GM12878 (cell line): Measurements from ENCODE around the gene ZNF813. TPM values are rescaled to one million over a fixed set of nuclear protein-coding genes. Genes with fewer than 3 reads are reported as not detected.

Experiments used
- BACH1 ChIP-seq: fragments of 450-650 bp; IDR thresholded peaks from 2 replicates; pipeline ENCODE4 v1.6.1; 2017; ENCODE audit warnings: mild to moderate bottlenecking, borderline replicate concordance
- BHLHE40 ChIP-seq, 2 experiments: fragments of 450-650 bp in 1 of 2; IDR thresholded peaks; 2 replicates each; pipeline ENCODE4 v1.6.1; 2011 to 2017; ENCODE audit warnings: low read depth in 2 of 2, borderline replicate concordance in 1 of 2, improper control_type of control experiment in 1 of 2, low read length in 1 of 2, mild to moderate bottlenecking in 1 of 2
- GATAD2B ChIP-seq: fragments of 450-650 bp; conservative IDR thresholded peaks from 2 replicates; pipeline ENCODE4 v1.6.1; 2017; ENCODE audit warnings: low read depth, mild to moderate bottlenecking, moderate library complexity
- HDGF ChIP-seq: fragments of 450-650 bp; IDR thresholded peaks from 2 replicates; pipeline ENCODE4 v1.6.1; 2016; ENCODE audit warnings: antibody characterized with exemption
- MTA2 ChIP-seq: fragments of 450-650 bp; IDR thresholded peaks from 2 replicates; pipeline ENCODE4 v1.6.1; 2016; ENCODE audit warnings: low read depth, mild to moderate bottlenecking, moderate library complexity
- NFIC ChIP-seq: IDR thresholded peaks from 2 replicates; pipeline ENCODE4 v1.6.1; 2012; ENCODE audit warnings: low read depth, mild to moderate bottlenecking, inconsistent platforms, low read length, moderate library complexity
- NRF1 ChIP-seq: conservative IDR thresholded peaks from 2 replicates; pipeline ENCODE4 v1.6.1; 2011; ENCODE audit warnings: mild to moderate bottlenecking, low read depth, low read length, improper control_type of control experiment
- POLR2A ChIP-seq: IDR thresholded peaks from 2 replicates; pipeline ENCODE4 v1.6.1; 2011; ENCODE audit warnings: low read depth, mild to moderate bottlenecking, low read length
- RAD21 ChIP-seq: IDR thresholded peaks from 2 replicates; pipeline ENCODE4 v1.6.1; 2011; ENCODE audit warnings: mild to moderate bottlenecking, low read depth, low read length, moderate library complexity; ENCODE audit not compliant: insufficient read depth
- SREBF1 ChIP-seq: IDR thresholded peaks from 2 replicates; pipeline ENCODE4 v1.6.1; 2012; ENCODE audit warnings: mild to moderate bottlenecking, low read length
- STAT3 ChIP-seq: IDR thresholded peaks from 2 replicates; pipeline ENCODE4 v1.6.1; 2011; ENCODE audit warnings: low read depth, low read length, improper control_type of control experiment
- polyA plus RNA-seq, 11 experiments: library from polyadenylated mRNA; depleted of rRNA in 4 of 11; unstranded in 6 of 11; stranded (reverse) in 5 of 11; fragments of >200 nt; fragmentation: Nextera tagmentation in 4 of 11; fragmentation: Illumina TruSeq in 1 of 11; extraction: Ambion mirVana in 4 of 11; extraction: Trizol in 1 of 11; gene quantifications; 1 replicate in 1 of 11; 2 replicates in 10 of 11; pipeline versions ENCODE4 v1.2.1 to v1.2.3, GENCODE V29; 2011 to 2016; ENCODE audit warnings: inconsistent platforms in 2 of 11, missing spikeins in 2 of 11, low read depth in 1 of 11
- total RNA-seq, 4 experiments: library from RNA; depleted of rRNA in 3 of 4; stranded (reverse); fragments of >200 nt in 3 of 4; fragmentation: Illumina TruSeq in 1 of 4; extraction: Trizol in 1 of 4; gene quantifications; 2 replicates each; pipeline versions ENCODE4 v1.2.1 to v1.2.3, GENCODE V29; 2013 to 2021
- TF ChIP-seq, protein P1 (sequence below): fragments of 450-650 bp; IDR thresholded peaks from 2 replicates; pipeline ENCODE4 v1.6.1; 2016; ENCODE audit warnings: mild to moderate bottlenecking, moderate library complexity, borderline replicate concordance
- TF ChIP-seq, protein P2 (sequence below): IDR thresholded peaks from 2 replicates; pipeline ENCODE4 v1.6.1; 2012; ENCODE audit warnings: low read depth, low read length, improper control_type of control experiment
- TF ChIP-seq, protein P3 (sequence below): IDR thresholded peaks from 2 replicates; pipeline ENCODE4 v1.6.1; 2011; ENCODE audit warnings: borderline replicate concordance, low read depth, mild to moderate bottlenecking, moderate library complexity, mixed read lengths, low read length; ENCODE audit not compliant: insufficient read depth; ENCODE audit errors: extremely low read length
- TF ChIP-seq, protein P4 (sequence below): fragments of 450-650 bp; formaldehyde crosslinking; IDR thresholded peaks from 2 replicates; pipeline ENCODE4 v1.4.0; 2022; ENCODE audit warnings: mild to moderate bottlenecking, moderate library complexity
- TF ChIP-seq, protein P5 (sequence below): fragments of 150-350 bp; IDR thresholded peaks from 2 replicates; pipeline ENCODE4 v1.6.1; 2016; ENCODE audit warnings: low read depth, low read length

The ZNF813 gene
- total and polyA plus RNA-seq, 10 of the 15 experiments (the other 5 are each of a cell fraction or from before 2014, with no cell fraction given): 0.27 to 4.8 (median 2.6) TPM

DNA sequence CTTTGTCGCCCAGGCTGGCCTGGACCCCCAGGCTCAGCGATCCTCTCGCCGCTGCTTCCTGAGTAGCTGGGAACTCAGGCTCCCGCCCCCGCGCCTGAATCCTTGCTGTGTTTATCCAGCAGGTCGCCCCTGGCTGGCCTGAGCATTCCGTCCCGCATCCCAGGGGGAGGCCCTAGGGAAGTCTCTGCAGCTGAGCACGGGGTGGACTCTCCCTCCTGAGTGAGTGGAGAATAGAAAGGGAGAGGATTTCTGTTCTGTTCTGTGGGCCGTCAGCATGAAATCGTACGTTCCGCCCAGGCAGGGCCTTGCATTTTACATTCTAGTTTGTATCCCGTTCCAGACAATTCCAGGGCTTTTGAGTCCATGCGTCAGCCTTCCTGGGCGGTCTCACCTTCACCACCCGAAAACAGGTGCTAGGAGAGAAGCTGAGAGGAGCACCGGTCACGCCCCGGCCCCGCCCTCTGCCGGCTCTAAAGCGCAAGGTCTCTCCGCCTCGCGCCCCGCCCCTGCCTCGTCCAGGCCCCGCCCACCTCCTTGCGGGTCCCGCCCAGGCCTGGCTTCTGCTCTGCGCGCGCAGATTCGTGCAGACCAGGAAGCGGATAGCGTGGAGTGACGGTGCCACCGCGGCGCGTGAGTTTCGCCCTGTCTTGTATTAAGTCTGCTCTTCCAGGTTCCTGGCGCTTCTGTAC lies 36.0 kb upstream of the ZNF813 start, which contains the start of gene ZNF761 (continued):
- TF ChIP-seq, protein P1, sequence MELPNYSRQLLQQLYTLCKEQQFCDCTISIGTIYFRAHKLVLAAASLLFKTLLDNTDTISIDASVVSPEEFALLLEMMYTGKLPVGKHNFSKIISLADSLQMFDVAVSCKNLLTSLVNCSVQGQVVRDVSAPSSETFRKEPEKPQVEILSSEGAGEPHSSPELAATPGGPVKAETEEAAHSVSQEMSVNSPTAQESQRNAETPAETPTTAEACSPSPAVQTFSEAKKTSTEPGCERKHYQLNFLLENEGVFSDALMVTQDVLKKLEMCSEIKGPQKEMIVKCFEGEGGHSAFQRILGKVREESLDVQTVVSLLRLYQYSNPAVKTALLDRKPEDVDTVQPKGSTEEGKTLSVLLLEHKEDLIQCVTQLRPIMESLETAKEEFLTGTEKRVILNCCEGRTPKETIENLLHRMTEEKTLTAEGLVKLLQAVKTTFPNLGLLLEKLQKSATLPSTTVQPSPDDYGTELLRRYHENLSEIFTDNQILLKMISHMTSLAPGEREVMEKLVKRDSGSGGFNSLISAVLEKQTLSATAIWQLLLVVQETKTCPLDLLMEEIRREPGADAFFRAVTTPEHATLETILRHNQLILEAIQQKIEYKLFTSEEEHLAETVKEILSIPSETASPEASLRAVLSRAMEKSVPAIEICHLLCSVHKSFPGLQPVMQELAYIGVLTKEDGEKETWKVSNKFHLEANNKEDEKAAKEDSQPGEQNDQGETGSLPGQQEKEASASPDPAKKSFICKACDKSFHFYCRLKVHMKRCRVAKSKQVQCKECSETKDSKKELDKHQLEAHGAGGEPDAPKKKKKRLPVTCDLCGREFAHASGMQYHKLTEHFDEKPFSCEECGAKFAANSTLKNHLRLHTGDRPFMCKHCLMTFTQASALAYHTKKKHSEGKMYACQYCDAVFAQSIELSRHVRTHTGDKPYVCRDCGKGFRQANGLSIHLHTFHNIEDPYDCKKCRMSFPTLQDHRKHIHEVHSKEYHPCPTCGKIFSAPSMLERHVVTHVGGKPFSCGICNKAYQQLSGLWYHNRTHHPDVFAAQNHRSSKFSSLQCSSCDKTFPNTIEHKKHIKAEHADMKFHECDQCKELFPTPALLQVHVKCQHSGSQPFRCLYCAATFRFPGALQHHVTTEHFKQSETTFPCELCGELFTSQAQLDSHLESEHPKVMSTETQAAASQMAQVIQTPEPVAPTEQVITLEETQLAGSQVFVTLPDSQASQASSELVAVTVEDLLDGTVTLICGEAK: no peak
- TF ChIP-seq, protein P2, sequence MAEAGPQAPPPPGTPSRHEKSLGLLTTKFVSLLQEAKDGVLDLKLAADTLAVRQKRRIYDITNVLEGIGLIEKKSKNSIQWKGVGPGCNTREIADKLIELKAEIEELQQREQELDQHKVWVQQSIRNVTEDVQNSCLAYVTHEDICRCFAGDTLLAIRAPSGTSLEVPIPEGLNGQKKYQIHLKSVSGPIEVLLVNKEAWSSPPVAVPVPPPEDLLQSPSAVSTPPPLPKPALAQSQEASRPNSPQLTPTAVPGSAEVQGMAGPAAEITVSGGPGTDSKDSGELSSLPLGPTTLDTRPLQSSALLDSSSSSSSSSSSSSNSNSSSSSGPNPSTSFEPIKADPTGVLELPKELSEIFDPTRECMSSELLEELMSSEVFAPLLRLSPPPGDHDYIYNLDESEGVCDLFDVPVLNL: no peak
- TF ChIP-seq RAD21: no peak
- peak; percentile 60 to 80 for TF ChIP-seq BHLHE40 (IDR thresholded peaks at IDR 0.05; ENCODE audit: borderline replicate concordance in 1 of 2, low read depth in 2 of 2, low read length in 1 of 2)
- TF ChIP-seq, protein P3, sequence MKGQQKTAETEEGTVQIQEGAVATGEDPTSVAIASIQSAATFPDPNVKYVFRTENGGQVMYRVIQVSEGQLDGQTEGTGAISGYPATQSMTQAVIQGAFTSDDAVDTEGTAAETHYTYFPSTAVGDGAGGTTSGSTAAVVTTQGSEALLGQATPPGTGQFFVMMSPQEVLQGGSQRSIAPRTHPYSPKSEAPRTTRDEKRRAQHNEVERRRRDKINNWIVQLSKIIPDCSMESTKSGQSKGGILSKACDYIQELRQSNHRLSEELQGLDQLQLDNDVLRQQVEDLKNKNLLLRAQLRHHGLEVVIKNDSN: no peak
- TF ChIP-seq STAT3: no peak
- TF ChIP-seq BACH1: peak; percentile 28; the same call in 1 of the 2 replicates
- TF ChIP-seq NRF1: peak; percentile 60
- TF ChIP-seq GATAD2B: no peak
- no peak for TF ChIP-seq HDGF
- TF ChIP-seq, protein P4, sequence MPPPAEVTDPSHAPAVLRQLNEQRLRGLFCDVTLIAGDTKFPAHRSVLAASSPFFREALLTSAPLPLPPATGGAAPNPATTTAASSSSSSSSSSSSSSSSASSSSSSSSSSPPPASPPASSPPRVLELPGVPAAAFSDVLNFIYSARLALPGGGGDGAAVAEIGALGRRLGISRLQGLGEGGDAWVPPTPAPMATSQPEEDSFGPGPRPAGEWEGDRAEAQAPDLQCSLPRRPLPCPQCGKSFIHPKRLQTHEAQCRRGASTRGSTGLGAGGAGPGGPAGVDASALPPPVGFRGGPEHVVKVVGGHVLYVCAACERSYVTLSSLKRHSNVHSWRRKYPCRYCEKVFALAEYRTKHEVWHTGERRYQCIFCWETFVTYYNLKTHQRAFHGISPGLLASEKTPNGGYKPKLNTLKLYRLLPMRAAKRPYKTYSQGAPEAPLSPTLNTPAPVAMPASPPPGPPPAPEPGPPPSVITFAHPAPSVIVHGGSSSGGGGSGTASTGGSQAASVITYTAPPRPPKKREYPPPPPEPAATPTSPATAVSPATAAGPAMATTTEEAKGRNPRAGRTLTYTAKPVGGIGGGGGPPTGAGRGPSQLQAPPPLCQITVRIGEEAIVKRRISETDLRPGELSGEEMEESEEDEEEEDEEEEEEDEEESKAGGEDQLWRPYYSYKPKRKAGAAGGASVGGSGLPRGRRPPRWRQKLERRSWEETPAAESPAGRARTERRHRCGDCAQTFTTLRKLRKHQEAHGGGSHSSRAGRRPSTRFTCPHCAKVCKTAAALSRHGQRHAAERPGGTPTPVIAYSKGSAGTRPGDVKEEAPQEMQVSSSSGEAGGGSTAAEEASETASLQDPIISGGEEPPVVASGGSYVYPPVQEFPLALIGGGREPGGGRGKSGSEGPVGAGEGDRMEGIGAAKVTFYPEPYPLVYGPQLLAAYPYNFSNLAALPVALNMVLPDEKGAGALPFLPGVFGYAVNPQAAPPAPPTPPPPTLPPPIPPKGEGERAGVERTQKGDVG: no peak
- TF ChIP-seq, protein P5, sequence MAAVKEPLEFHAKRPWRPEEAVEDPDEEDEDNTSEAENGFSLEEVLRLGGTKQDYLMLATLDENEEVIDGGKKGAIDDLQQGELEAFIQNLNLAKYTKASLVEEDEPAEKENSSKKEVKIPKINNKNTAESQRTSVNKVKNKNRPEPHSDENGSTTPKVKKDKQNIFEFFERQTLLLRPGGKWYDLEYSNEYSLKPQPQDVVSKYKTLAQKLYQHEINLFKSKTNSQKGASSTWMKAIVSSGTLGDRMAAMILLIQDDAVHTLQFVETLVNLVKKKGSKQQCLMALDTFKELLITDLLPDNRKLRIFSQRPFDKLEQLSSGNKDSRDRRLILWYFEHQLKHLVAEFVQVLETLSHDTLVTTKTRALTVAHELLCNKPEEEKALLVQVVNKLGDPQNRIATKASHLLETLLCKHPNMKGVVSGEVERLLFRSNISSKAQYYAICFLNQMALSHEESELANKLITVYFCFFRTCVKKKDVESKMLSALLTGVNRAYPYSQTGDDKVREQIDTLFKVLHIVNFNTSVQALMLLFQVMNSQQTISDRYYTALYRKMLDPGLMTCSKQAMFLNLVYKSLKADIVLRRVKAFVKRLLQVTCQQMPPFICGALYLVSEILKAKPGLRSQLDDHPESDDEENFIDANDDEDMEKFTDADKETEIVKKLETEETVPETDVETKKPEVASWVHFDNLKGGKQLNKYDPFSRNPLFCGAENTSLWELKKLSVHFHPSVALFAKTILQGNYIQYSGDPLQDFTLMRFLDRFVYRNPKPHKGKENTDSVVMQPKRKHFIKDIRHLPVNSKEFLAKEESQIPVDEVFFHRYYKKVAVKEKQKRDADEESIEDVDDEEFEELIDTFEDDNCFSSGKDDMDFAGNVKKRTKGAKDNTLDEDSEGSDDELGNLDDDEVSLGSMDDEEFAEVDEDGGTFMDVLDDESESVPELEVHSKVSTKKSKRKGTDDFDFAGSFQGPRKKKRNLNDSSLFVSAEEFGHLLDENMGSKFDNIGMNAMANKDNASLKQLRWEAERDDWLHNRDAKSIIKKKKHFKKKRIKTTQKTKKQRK: no peak
- peak; percentile 91 for TF ChIP-seq POLR2A
- no peak for TF ChIP-seq MTA2
- no peak for TF ChIP-seq SREBF1
- no peak for TF ChIP-seq NFIC
